GM19372 (cell line): ENCODE data around the gene SH2D4B.

Experiments
- ATAC-seq: cut with Tn5 transposase; IDR thresholded peaks from one replicate; pipeline ENCODE4 v1.9.1; 2021; ENCODE audit warnings: mild to moderate bottlenecking, low read depth, moderate library complexity; ENCODE audit not compliant: unreplicated experiment

SH2D4B gene

GRCh38 chr10:80614576-80615416 is 77.1 kb downstream of the SH2D4B start:
- ATAC-seq: no peak

- no peak for ATAC-seq
These were observed 80.1 kb downstream of the SH2D4B start for GRCh38 chr10:80617807-80618206.

GRCh38 chr10:80619036-80619435 is 81.3 kb downstream of the SH2D4B start:
- no peak for ATAC-seq

- ATAC-seq: no peak
These were observed 84.5 kb downstream of the SH2D4B start for GRCh38 chr10:80622153-80622552.

GRCh38 chr10:80630324-80630723 is 92.6 kb downstream of the SH2D4B start:
- ATAC-seq: no peak

- no peak for ATAC-seq
These were observed 95.0 kb downstream of the SH2D4B start for GRCh38 chr10:80632742-80633141.

- no peak for ATAC-seq
These were observed 95.7 kb downstream of the SH2D4B start for GRCh38 chr10:80633383-80633860.

- no peak for ATAC-seq
These were observed 96.2 kb downstream of the SH2D4B start for GRCh38 chr10:80633910-80634309.

- no peak for ATAC-seq
These were observed 105.0 kb downstream of the SH2D4B start for GRCh38 chr10:80642661-80643060.

- ATAC-seq: no peak
These were observed 108.7 kb downstream of the SH2D4B start for GRCh38 chr10:80646366-80646765.

- no peak for ATAC-seq
These were observed 109.6 kb downstream of the SH2D4B start for GRCh38 chr10:80647173-80647833.

- ATAC-seq: no peak
These were observed 110.4 kb downstream of the SH2D4B start for GRCh38 chr10:80648106-80648505.

GRCh38 chr10:80649183-80649582 is 111.5 kb downstream of the SH2D4B start:
- no peak for ATAC-seq

- ATAC-seq: no peak
These were observed 118.2 kb downstream of the SH2D4B start for GRCh38 chr10:80655898-80656297.

- no peak for ATAC-seq
These were observed 120.4 kb downstream of the SH2D4B start for GRCh38 chr10:80658068-80658467.

- no peak for ATAC-seq
These were observed 121.6 kb downstream of the SH2D4B start for GRCh38 chr10:80659289-80659688.

GRCh38 chr10:80660266-80660665 is 122.6 kb downstream of the SH2D4B start:
- ATAC-seq: no peak

GRCh38 chr10:80660736-80661135 is 123.0 kb downstream of the SH2D4B start:
- ATAC-seq: no peak

- ATAC-seq: no peak
These were observed 123.8 kb downstream of the SH2D4B start for GRCh38 chr10:80661526-80661925.

- ATAC-seq: no peak
These were observed 124.9 kb downstream of the SH2D4B start for GRCh38 chr10:80662429-80663261.
